ENCODE data around the gene CLDN22.

The CLDN22 gene

DNA sequence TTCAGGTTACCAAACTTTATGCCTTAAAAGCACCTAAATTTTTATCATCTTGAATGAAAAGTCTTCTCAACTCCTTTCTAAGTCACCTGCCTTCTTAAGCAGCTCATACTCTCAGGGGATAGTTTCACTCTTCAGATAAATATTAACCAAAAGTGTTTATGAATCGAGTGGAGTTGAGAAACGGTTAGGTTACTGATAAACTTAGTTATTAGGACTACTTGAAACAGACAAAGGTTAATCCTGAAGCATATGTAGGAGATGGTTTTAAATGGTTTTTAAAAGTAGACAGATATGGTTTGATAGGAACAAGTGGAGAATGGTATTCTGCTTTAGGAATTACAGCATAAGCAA is 32.8 kb downstream of the CLDN22 start:
- DNase-seq (ENCODE audit: low spot score): no peak
- no peak overlapping the region for H3K27ac ChIP-seq

GRCh38 chr4:183286590-183287308 is 33.3 kb downstream of the CLDN22 start:
- Histone ChIP-seq H3K4me3 (no peak overlapping the region), H3K27ac (no peak overlapping the region)
- no peak for DNase-seq (ENCODE audit: low spot score)
- TF ChIP-seq, protein P1, sequence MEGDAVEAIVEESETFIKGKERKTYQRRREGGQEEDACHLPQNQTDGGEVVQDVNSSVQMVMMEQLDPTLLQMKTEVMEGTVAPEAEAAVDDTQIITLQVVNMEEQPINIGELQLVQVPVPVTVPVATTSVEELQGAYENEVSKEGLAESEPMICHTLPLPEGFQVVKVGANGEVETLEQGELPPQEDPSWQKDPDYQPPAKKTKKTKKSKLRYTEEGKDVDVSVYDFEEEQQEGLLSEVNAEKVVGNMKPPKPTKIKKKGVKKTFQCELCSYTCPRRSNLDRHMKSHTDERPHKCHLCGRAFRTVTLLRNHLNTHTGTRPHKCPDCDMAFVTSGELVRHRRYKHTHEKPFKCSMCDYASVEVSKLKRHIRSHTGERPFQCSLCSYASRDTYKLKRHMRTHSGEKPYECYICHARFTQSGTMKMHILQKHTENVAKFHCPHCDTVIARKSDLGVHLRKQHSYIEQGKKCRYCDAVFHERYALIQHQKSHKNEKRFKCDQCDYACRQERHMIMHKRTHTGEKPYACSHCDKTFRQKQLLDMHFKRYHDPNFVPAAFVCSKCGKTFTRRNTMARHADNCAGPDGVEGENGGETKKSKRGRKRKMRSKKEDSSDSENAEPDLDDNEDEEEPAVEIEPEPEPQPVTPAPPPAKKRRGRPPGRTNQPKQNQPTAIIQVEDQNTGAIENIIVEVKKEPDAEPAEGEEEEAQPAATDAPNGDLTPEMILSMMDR (IDR thresholded peaks at IDR 0.05): no peak

More for the DNA sequence above, 32.8 kb downstream of the CLDN22 start:
- TF ChIP-seq, protein P1 (IDR thresholded peaks at IDR 0.05): no peak
- no peak overlapping the region for H3K4me3 ChIP-seq

GRCh38 chr4:183285886-183286285 is 34.2 kb downstream of the CLDN22 start:
- Histone ChIP-seq H3K4me3 (no peak overlapping the region), H3K27ac (no peak overlapping the region)
- no peak for DNase-seq (ENCODE audit: low spot score)
- TF ChIP-seq, protein P1 (IDR thresholded peaks at IDR 0.05): no peak

GRCh38 chr4:183284965-183285364 is 35.1 kb downstream of the CLDN22 start:
- DNase-seq (ENCODE audit: low spot score): no peak
- TF ChIP-seq, protein P1 (IDR thresholded peaks at IDR 0.05): no peak
- Histone ChIP-seq H3K27ac (no peak overlapping the region), H3K4me3 (no peak overlapping the region)

GRCh38 chr4:183284258-183284785 is 35.8 kb downstream of the CLDN22 start:
- Histone ChIP-seq H3K27ac (no peak overlapping the region), H3K4me3 (no peak overlapping the region)
- no peak for DNase-seq (ENCODE audit: low spot score)
- TF ChIP-seq, protein P1 (IDR thresholded peaks at IDR 0.05): no peak

DNA sequence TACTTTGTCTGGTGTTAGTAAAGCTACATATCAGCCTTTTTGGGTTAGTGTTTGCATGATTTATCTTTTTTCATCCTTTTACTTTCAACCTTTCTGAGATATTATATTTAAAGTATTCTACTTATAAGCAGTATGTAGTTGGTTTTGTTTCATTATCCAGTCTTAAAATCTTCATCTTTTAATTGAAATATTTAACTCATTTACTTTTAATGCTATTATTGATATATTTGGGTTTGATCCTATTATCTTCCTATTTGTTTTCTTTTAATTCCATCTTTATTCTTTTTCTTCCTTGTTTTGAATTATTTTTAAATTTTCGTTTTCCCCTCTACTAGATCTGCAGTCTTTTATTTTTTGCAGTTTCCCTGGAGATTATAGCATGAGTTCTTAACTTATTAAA is 44.0 kb downstream of the CLDN22 start:
- TF ChIP-seq, protein P1 (IDR thresholded peaks at IDR 0.05): no peak

DNA sequence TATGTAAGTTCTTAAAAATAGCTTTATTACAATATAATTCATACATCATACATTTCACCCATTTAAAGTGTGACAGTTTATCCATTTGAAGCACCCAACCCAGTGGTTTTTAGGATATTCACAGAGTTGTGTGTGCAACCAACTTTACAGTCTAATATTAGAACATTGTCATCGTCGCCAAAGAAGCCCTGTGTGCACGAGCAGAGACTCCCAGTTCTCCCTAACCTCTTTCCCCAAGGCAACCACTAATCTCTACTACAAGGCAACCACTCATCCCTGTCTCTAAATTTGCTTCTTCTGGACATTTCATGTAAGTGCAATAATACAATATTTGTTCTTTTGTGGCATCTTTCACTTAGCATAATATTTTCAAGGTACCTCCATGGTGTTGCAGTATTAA is 47.7 kb downstream of the CLDN22 start:
- no peak for DNase-seq (ENCODE audit: low spot score)
- no peak overlapping the region for H3K4me3 ChIP-seq
- no peak overlapping the region for H3K27ac ChIP-seq
- TF ChIP-seq, protein P1 (IDR thresholded peaks at IDR 0.05): no peak

More for the DNA sequence above, 44.0 kb downstream of the CLDN22 start:
- Histone ChIP-seq H3K4me3 (no peak overlapping the region), H3K27ac (no peak overlapping the region)
- no peak for DNase-seq (ENCODE audit: low spot score)

Measured in coronary artery (tissue), 2 donors.